HG03342 (cell line): ENCODE data around the gene OR1D5.
"Not testable (repeated sequence)": the region's sequence is repeated elsewhere in the genome, so short reads cannot be mapped to it uniquely, and the experiment has no call there.

Experiments used
- ATAC-seq: cut with Tn5 transposase; IDR thresholded peaks from one replicate; pipeline ENCODE4 v1.9.1; 2021; ENCODE audit warnings: mild to moderate bottlenecking, moderate library complexity; ENCODE audit not compliant: unreplicated experiment

OR1D5 gene

DNA sequence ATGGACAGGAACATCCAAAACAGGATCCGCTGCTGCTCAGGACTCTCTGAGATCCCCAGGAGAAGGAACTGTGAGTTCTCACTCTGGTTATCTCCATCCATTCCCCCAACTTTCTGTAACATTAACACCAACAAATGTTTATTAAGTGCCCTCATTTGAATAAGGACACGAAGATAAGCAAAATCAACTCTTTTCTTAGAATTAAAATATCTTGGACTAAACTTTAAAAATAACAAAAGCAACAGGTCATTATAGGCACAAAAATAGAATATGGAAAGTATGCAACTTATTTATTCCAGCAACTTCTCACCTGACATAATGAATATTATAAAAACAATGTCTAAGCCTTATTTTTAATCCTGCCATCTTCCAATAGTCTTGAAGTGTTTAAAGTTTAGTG is at the start of gene OR1D5:
TSS of gene OR1D5 (minus strand) at position 101 of the 400 bp plus-strand sequence. CDS start at position 101, 0 bp downstream.
- ATAC-seq = not testable (repeated sequence)

- no peak for ATAC-seq
These were observed 40.9 kb upstream of the OR1D5 start, which contains the start of gene OR1D2 for GRCh38 chr17:3104322-3104721. TSS of gene OR1D2 (minus strand) at chr17:3104422. CDS start at chr17:3092996, 11,426 bp downstream.

- ATAC-seq = not testable (repeated sequence)
These were observed 10.4 kb upstream of the OR1D5 start for GRCh38 chr17:3073850-3074249.

GRCh38 chr17:3065192-3065591 is 1.8 kb upstream of the OR1D5 start:
- ATAC-seq = not testable (repeated sequence)

DNA sequence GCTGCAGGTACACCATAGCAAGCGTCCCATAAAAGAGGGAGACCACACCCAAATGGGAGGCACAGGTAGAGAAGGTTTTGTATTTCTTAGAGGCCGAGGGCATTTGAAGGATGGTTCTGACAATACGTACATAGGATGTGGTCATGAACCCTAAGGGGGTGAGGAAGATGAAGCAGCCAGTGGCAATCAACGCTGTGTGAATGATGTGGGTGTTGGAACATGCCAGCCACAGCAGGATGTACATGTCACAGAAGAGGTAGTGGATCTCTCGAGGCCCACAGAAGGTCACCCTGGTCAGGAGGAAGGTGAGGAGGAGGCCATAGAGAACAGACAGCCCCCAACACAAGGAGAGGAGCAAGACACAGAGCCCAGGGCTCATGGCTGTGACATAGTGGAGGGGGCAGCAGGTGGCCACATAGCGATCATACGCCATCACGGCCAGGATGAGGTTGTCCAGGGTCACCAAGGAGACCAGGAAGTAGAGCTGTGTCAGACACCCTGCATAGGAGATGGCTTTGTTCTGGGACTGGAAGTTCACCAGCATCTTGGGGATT is 506 bp downstream of the OR1D5 start:
- ATAC-seq = not testable (repeated sequence)

DNA sequence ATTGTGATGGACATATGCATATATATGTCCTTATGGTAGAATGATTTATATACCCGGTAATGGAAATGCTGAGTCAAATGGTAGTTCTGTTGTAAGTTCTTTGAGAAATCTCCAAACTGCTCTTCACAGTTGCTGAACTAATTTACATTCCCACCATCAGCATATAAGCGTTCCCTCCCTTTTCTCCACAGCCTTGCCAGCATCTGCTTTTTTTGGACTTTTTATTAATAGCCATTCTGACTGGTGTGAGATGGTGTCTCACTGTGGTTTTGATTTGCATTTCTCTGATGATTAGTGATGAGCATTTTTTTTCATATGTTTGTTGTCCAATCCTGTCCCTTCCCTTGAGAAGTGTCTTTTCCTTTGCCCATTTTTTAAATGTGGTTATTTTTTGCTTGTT is 8.5 kb downstream of the OR1D5 start:
- not testable (repeated sequence) for ATAC-seq

DNA sequence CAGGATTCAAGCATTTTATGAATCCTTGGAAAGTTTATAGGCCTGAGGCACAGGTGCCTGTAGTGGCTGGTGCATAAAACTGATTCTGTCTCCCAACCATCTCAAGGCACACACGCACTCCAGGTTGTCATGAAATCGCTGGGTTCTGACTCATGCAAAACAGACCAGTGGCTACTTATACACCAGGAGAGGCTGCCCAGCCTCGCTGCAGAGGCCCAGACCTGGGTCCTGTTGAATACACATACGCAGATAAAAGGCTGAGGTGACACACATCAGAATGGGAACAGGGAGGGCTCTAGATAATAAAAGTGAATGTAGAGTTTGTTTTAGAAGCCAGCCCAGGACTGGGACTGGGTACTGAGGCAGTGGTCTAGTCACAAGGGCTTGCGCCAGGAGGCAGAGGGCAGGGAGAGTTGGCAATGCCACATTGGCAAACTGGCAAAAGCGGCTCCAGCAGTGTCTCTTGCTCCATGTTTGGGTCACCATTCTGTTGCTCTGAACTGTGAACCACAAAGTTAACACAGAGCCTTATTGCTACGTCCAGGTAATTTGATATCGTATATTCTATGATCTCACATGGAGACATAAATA is 13.6 kb downstream of the OR1D5 start:
- no peak for ATAC-seq

DNA sequence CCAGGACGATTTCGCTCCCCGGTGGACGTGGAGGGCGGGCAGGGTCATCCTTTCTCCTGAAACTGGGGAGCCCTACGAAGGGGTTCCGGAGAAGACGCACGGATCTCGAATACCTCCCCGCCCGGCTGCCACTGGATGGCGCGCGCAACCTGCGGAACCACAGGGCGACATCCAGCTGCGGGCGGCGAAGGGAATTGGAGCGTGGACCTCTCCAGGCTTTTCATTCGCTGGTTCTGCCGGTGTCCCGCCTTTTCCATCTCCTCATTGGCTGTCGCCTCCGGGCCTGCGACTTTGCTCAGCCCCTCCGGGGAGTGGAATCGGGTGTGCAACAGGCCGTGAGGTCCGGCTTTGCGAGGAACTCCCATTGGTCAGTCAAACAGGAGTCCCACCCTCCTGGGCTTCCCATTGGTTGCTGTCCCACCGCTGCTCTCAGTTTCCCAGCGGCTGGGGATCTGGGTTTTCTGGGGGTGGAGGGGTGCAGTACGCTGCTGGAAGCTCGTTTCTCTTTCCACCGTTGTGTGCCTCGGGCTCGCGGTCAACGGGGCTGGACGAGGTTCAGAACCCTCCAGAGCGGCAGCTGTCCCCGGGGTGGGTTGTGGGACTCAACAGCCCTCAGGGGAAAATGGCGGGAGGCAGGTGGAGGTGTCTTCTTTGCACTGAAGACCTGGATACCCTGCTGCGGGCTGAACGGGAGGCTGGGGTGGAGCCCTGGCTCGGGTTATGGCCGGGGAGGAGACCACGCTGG is 14.5 kb downstream of the OR1D5 start:
- peak; percentile 92 for ATAC-seq

GRCh38 chr17:3046753-3047152 is 16.7 kb downstream of the OR1D5 start:
- ATAC-seq = no peak

GRCh38 chr17:3043737-3044365 is 19.6 kb downstream of the OR1D5 start:
- ATAC-seq = no peak

DNA sequence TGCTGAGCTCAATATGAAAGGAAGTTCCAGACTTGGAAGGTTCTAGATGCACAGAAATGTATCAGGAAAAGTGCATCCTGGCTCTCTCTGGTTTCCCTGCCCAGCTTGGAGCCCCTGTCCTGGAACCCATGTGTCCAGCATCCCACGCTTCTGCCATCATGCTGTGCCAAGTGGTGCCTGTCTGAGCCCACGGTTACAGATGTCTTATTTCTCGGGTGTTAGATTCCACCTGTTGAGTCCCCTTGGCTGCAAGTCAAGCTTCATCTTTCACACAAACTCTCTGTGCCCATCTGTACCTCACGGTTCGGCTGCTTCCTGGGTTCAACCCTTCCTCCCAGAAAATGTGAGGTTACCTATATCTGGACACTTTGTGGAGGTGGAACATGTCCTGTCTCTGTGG is 22.5 kb downstream of the OR1D5 start:
- ATAC-seq = no peak

GRCh38 chr17:3039736-3040135 is 23.7 kb downstream of the OR1D5 start:
- no peak for ATAC-seq

DNA sequence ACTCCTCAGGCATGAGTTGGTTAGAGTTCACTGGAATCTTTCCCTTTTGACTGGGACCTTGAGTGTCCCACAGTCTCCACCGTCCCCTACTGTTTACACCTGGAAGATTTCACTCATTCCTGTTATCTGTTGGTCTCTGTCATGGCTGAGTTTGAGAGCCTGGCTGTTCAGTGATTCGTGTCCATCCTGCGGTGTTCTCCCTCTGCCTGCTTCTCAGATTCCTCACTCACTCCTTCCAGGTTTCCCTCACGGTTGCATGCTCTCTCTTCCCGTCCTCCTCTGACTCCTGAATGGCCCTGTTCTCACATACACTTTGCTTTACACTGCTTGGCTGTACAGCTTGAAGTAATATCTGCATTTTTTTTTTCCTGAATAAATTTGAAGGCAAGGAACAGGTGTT is 24.5 kb downstream of the OR1D5 start:
- no peak for ATAC-seq

- ATAC-seq = no peak
These were observed 26.1 kb downstream of the OR1D5 start for GRCh38 chr17:3037259-3037658.

DNA sequence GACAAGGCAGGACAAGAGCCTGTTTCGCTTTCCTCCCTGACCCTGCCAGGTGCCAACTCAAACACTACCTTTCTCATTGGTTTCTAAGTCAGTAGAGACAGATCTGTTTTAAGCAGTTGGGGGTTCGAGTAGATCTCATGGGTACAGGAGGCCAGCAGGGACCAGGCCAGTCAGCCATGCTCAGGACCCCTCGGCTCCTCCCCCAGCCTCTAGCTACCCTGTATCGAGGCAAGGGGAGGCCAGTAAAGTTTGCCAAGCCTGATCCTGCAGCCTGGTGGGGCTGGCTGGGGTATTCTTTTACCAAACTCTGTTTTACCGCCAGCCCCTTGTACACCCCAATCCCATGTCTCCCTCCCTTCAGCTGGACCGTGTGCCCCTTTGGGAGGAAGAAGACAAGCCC is 26.6 kb downstream of the OR1D5 start:
- no peak for ATAC-seq

GRCh38 chr17:3035968-3036280 is 27.5 kb downstream of the OR1D5 start:
- ATAC-seq = no peak

- no peak for ATAC-seq
These were observed 28.0 kb downstream of the OR1D5 start for GRCh38 chr17:3035256-3035967.

DNA sequence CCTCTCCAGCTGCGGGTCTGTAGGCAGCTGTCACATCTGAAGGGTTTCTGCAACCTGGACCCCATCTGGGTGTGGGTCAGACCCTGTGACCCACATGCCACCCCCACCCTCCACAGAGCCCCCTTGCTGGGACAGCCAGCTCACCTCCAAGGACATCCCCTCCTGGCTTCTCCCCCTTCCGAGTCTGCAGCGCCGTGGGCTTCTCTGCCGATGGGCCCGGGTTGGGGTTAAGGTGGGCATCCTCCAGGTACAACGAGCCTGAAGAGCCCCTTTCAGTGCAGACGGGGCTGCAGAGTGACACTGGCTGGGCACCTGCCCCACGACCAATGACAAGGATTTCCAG is 28.9 kb downstream of the OR1D5 start:
- no peak for ATAC-seq

DNA sequence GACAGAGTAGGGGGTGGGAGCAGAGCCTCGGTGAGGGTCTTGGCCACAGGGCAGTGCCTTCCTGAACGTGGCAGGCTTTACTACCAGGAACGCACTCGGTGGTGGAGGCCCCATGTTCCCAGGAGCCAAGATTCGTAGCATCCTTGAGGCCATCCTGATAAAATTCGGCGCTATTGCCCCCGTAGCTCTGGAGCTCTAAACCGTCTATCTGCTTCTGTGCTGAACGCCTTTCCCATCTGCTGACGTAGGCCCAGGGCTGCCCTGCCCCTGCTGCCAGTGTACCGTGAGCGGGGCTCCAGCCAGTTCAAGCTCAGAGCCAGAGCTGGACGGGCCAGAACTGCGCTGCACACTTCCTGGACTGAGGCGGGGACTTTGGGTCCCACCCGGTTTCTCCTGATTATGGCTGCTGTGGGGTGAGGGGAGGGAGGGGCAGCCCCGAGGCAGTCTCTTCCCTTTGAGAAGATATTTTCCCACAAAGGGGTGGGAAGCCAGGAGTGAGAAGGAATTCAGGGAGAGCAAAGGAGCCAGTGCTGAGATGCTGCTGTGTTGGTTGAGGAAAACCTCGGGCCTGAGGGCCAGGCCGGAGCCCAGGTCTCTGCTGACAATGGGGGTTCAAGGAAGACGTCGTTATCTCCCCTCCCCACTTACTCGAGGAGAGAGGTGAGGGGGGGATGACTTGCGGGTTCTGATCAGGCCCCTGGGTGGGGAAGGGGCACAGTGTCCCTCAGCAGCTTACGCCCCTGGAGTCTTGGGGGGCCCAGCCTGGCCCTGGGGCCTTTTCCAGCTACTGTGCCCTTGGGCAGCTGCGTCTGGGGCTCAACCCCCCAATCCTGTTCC is 29.4 kb downstream of the OR1D5 start:
- ATAC-seq = no peak

DNA sequence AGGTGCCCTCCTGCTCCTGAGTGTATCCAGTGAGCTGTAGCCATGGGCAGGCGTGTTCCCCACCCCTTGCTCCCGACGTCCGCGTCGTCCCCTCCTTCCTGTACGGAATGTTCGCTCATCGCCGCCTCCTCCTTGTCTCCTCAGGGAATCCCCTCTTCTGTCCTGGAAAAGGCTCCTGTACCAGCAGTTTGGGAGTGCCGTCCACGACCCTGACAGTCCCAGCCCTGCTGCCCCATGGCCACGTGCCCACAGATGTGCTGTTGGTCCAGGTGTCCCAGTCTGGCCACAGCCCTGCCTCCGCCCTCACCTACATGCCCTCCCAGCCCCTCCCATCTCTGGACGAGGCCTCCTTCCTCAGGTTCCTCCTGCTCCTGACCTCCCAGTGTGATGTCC is 30.2 kb downstream of the OR1D5 start:
- no peak for ATAC-seq
